ENCODE data around the gene GALNT15.

GRCh38 chr3:16182612-16183011, 8.1 kb downstream of the GALNT15 start:
- TF ChIP-seq ZNF274 (IDR thresholded peaks at IDR 0.05; ENCODE audit: low read depth, low read length) (no peak), YY1 (IDR thresholded peaks at IDR 0.05; ENCODE audit: insufficient read depth, insufficient read length) (no peak)

Data from NT2/D1 (cell line).